ENCODE data around the gene NIT1.
"Not testable (repeated sequence)": the region's sequence is repeated elsewhere in the genome, so short reads cannot be mapped to it uniquely, and the experiment has no call there.

Gene NIT1

DNA sequence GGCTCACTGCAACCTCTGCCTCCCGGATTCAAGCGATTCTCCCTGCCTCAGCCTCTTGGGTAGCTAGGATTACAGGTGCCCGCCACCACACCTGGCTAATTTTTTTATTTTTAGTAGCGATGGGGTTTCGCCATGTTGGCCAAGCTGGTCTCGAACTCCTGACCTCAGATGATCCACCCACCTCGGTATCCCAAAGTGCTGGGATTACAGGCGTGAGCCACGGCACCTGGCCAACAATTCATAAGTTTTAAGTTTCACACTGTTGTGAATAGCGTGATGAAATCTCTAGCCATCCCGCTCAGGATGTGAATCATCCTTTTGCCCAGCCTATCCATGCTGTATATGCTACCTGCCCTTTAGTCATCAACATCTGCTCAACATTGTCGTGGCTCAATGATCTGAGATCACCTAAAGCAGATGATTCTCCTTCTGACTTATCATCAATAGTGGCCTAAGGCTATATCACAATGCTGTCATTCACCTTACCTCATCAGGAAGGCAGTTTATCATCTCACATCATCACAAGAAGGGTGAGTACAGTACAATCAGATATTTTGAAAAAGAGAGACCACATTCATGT, 2.7 kb upstream of the NIT1 start:
- DNase-seq (ENCODE audit: low read depth), result no peak

DNA sequence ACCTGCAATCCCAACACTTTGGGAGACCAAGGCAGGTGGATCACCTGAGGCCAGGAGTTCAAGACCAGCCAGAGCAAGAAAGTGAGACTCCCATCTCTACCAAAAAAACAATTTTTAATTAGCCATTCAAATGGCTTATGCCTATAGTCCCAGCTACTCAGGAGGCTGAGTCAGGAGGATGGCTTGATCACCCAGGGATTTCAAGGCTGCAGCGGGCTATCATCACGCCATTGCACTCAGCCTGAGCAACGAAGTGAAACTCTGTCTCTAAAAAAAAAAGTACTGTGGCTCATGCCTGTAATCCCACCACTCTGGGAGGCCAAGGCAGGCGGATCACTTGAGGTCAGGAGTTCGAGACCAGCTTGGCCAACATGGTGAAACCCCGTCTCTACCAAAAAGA, 1.9 kb upstream of the NIT1 start:
- DNase-seq (ENCODE audit: low read depth), result not testable (repeated sequence)

DNA sequence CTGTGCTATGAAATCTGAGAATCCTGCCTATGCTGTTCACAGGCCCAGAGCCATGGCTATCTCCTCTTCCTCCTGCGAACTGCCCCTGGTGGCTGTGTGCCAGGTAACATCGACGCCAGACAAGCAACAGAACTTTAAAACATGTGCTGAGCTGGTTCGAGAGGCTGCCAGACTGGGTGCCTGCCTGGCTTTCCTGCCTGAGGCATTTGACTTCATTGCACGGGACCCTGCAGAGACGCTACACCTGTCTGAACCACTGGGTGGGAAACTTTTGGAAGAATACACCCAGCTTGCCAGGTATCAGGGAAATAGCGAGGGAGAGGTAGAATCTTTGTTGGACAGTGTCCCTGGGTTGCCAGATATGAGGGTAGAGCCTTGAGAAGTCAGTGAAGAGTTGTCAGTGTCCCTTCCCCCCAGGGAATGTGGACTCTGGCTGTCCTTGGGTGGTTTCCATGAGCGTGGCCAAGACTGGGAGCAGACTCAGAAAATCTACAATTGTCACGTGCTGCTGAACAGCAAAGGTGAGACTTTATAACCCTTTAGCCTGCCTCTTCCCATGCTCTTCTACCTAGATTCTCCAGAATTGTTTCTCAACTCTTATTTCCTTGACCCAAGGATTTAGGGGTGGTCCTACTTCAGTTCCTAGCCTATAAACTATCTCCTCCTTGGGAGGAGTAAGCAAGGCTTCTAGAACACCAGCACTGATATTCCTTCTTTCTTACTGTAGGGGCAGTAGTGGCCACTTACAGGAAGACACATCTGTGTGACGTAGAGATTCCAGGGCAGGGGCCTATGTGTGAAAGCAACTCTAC, 1.4 kb downstream of the NIT1 start:
- peak; percentile 65 for DNase-seq (ENCODE audit: low read depth)

DNA sequence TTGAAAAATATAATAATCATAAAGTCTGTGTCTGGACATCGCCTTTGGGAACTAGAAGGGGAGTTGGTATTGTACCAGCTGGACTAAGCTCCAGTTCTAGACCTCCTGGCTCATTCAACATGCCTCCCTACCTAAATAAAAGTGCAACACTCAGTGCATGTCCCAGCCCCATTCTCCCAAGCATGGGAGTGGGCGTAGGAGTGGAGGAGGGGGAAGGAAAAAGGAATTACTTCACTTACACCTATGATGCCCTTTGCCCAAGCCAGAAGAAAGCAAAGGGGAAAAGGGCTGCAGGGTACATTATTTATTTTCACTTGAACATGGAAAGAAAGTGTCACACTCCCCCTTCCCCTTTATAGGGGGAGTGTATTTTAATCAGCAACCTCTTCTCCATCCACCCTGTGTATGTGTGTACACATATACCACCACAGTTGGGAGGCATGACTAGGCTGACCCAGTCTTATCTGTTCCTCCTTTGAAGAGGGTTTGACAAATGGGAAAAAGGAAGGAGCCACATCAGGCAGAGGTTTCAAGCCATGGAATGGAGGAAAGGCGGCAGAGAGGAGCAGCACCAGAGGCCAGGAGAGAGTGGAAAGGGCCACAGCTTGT, 3.2 kb downstream of the NIT1 start:
- no peak for DNase-seq (ENCODE audit: low read depth)

DNA sequence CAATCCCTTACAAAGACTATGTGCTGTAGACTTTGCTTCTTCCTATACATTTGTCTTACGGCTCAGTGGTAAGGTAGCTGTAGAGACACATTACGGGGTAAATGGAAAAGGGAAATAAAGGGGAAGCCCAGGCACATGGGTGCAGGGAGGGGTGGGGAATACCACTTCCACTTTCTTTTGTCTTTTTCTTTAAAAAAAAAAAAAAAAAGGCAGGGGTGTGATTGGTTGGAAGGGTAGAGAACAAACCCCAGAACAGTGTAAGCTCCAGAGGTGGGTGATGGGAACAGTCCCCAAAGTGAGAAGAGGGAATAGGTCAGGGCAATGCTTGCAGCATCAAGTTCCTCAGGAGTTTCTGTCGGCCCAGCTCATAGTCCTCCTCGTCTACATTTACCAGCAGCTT, 3.9 kb downstream of the NIT1 start:
- DNase-seq (ENCODE audit: low read depth), result no peak

DNA sequence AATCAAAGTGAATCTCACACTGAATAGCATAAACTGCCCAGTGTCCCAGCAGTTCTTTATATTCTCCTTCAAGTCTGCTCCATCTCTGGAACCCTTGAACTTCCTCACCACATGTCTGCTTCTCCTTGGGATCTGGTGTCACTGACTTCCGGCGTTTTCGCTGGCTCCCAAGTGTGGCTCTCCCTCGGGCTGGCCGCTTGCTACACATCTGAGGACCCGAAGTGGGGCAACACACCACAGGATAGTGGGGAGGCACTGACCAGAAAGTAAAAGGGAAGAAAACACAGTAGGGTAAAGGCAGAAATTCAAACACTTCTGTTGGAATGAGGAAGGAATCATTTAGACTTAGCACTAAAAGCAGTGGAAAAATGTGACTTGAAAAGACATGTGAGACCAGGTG, 5.1 kb downstream of the NIT1 start:
- no peak for DNase-seq (ENCODE audit: low read depth)

DNA sequence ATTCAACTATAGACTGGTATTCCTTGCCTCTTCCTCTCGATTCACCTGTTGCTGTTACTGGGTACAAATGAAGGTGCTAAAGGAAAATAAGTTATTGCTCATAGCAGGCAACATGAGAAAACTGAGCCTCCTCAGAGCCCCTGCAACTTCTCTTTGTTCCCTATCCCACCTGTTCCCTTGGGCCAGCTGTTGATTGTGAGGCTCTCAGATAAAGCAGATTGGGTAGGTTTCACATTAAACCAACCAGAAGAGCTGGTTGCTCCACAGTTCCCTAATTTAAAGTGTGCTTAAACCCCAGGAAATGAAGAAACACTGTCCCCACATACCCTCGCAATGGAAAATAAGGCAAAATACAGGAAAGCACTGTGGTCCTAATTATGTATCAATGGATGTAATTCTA, 9.7 kb downstream of the NIT1 start:
- DNase-seq (ENCODE audit: low read depth), result no peak

DNA sequence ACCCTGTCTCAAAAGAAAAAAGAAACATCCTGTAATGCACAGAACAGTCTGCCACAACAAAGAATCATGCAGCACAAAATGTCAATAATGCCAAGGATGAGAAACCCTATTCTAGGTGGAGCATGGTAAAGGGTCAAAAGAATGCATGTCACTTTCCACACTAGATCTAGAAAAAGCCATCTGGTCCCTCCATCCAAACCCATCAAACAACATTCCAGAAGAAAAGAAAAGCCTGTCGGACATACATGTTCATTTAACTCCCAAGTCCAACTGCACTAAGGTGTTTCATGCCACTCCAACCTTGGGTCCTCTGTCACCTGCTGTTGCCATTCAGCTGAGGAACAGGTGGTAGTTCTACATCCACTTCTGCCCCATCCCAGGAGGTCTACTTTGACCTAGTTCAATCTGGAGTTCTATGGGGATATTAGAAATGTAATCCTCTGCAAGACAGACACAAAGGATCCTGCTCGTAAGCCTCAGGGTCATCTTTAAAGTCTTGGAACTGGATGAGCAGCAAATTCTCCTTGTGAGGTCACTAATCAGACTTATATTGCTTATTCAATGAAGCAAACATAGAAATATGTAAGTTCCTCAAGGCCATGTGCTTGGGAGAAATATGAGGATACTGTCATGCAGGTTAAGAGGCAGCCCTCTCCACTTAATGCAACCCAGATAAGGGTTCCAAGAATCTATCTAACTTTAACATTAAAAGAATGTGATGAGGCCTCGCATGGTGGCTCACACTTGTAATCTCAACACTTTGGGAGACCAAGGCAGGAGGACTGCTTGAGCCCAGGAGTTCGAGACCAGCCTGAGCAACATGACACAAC, 10.9 kb downstream of the NIT1 start:
- no peak for DNase-seq (ENCODE audit: low read depth)

DNA sequence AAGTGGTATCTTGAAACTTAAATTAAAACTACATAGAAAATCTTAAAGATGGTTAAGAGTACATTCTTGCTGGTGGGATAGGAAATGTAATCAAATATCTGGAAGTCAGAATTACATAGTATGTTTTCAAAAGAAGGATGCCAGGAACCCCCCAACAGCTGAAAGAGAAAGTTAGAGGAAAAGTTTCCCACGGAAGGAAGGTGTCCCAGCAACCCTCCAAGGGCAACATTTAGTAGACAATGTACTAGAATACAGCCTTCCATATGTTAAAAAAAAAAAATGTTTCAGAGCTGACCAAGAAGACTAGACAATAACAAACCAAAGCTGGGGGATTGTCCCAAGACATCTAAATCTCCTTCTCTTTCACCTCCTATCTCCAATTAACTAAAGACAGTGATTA, 12.4 kb downstream of the NIT1 start:
- no peak for DNase-seq (ENCODE audit: low read depth)

DNA sequence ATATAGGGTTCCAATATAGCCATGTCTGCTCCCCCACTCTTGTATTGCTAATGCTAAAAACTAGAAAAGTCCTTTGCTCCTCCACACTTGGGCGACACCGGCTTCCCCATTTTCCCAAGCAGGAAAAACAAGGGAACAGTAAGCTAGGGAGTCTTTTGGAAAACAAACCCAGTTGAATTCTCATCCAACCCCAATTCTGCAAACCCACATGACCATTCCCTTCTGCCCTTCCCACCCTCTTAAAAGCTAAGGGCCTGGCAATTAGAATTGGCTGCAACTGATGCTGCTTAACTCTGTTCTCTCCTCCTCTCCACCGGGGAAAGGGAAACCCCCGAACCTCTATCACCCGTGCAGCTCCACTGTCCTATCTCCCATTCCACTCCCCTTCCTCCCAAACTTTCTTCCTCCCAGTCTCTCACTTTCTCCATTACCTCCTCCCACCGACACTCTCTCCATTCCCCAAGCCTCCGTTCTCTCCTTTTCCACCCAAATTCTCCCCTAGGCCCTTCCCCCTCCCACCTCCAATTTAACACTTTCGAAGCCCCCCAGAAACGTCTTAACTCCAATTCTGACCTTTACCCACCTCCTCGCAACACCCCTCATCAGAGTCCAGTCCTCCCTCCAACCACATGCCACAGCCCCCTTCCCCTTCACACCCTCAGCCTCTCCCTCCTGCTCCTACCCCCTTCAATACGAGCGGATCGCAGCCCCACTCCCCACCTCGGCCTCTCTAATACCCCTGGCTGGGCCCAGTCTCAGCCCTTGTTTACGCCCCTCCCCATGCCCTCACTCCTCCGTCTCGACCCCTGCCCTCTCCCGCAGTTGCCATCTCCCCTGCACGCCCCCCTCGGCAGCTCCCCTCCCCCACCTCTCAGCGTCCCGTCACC, 13.9 kb downstream of the NIT1 start:
- no peak for DNase-seq (ENCODE audit: low read depth)

DNA sequence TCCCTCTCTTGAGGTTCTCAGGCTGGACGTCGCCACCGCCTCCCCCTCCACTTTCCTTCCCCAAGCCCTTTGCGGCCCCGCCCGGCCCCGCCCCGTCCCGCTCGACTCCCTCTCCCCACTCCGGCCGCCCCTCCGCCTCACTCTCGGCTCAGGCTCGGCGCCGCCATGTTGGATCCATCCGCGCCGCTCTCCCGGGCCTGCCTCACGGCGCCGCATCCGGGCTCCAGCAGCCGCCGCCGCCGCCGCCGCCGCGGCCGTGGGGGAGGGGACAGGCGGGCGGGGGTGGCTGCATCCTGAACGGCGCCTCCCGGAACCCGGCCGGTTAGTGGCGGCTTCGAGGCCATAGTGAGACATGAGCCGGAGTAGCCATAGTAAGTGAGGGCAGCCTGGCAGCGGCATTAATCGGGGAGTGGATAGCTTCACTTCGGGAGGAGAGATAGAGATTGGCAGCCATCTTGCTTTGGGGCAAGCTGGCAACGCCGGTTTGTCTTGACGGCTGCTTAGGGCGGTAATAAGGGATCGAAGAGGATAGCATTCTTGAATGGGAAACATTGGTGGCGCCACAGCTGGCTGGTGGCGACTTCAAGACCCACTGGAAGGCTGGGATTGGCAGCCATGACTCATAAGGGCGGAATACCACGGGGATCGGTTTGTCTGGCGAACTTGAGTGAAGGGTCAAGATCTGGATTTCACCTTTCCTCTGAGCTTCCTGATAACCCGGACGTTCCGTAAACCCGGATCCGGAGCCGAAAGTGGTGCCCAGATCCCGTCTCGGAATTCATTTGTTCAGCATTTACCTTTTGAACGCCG, 14.7 kb downstream of the NIT1 start, which contains the start of gene DEDD:
TSS of gene DEDD (minus strand) at position 258 of the 810 bp plus-strand sequence. CDS start 8,205 bp downstream, outside the sequence.
- peak; percentile 88 for DNase-seq (ENCODE audit: low read depth)

DNA sequence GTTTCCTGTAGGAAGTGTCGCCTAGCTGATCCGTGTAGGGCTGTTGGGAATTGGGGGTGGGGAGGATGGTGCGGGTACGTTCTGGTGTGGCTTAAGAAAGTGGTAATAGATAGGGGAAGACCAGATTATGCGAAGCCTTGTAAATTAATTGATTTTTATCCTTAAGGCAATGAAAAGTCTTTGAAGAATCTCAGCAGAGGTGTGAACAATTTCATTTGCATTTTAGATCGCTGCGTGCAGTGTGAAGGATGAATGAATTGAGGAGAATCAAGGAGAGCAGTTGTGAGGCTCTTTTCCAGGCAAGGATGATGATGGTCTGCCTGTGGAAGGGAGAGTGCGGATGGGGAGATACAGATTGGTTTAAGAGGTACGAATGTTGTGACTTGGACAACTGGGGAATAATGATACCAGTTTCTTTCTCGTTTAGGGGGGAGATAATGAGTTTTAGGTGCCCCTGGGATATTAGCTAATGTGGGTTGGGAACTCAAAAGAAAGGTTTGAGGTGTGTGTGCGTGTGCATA, 15.4 kb downstream of the NIT1 start:
- no peak for DNase-seq (ENCODE audit: low read depth)

DNA sequence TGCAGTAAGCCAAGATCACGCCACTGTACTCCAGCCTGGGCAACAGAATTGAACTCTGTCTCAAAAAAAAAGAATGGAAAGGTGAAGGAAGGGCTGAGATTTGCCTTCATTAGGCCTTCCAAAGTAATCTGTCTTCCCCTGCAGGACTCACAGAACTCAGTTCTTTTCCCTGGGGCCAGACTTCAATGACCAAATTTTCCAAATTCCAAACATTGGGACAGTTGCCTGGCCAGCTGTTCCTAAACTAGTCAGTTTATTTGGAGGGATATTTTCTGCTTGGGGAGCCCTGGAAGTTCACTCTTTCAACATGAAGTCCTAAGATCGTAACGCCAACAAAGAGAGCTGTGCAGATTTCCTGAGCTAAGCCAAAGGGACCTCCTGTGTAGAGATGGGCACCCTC, 20.0 kb downstream of the NIT1 start:
- DNase-seq (ENCODE audit: low read depth), result no peak

DNA sequence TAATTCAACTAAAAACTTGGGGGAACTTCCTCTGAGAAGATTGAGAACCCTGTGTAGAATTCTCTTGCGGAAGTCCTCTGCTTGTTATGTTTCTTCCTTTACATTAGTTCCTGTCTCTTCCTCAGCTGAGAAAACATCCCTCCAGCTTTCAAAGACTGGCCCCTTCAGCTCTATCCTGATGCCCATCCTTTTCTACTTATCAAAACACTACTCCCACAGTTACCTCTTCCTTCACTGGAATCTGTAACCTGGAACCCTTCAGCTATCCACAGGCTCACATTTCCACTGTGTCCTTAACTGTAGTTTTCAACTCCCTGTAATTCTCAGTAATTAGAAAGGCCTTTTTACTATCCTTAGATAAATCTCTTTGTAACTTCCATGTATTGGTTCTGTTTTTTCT, 20.5 kb downstream of the NIT1 start:
- DNase-seq (ENCODE audit: low read depth), result no peak

DNA sequence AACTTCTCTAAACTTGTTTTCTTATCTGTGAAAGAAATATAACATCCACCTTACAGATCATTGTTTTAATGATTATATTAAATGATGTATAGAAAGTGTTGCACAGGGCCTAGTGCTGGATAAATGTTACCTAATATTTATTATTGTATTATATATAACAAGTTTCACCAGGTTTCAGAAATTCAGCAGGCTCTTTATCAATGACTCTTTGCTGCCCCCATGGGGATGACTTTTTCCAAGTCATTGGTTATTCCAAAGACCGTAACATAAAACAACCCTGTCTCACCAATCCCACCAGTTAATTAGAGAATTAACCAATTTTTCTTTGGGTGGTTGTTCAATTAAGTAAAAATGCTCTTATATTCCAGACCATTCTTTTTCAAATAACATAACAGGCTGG, 21.9 kb downstream of the NIT1 start:
- no peak for DNase-seq (ENCODE audit: low read depth)

DNA sequence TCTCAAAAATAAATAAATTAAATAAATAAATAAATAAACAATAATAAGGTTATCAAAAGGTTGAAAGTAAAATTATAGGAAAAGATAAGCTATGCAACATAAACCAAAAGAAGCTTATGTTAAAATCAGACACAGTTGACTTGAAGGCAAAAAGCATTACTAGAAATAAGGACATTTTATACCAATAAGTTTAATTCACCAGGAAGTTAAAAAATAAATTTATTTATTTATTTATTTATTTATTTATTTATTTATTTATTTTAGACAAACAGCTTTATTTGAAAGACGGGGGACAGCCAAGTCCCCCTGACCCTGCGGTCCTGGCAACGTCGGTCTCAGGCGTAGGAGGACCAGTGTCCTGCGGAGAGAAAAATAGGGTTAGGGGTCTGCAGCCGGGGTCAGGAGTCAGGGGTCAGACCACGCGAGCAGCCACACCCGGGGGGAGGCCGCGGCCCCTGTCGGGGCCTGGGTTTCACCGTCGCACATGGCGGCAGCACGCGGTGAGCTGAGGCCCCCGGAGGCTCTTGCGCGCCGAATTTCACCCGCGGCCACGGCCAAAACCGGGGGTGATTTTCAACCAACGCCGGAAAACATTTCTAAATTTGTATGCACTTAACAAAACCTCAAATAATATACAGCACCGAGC, 23.0 kb downstream of the NIT1 start:
- DNase-seq (ENCODE audit: low read depth), result no peak

DNA sequence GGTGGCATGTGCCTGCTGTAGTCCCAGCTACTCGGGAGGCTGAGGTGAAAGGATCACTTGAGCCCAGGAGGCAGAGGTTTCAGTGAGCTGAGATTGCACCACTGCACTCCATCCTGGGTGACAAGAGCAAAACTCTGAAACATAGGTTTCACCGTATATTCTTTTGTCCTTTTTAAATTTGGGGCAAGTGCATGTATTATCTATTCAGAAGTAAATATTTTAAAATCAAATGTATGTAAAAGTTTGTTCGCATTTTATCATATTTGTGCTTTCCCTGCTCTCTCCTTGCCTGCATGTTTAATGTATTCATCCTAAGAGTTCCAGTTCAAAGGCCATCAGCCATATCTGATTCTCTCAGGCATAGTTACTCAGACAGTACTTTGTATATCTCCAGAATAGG, 27.9 kb downstream of the NIT1 start:
- no peak for DNase-seq (ENCODE audit: low read depth)

DNA sequence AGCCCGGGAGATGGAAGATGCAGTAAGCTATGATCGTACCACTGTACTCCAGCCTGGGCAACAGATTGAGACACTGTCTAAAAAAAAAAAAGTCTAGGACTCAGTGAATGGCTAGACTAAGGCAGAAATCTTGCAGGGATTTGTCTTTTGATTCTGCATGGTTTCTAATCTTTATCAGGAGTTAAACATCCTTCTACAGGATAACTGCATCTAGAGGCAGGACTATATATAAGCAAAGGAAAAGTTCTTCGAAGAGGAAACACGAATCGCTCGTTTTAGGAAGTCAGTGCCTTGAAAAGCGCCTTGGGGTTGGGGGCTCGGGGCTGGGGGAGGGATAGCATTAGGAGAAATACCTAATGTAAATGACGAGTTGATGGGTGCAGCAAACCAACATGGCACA, 35.3 kb downstream of the NIT1 start:
- DNase-seq (ENCODE audit: low read depth), result no peak

DNA sequence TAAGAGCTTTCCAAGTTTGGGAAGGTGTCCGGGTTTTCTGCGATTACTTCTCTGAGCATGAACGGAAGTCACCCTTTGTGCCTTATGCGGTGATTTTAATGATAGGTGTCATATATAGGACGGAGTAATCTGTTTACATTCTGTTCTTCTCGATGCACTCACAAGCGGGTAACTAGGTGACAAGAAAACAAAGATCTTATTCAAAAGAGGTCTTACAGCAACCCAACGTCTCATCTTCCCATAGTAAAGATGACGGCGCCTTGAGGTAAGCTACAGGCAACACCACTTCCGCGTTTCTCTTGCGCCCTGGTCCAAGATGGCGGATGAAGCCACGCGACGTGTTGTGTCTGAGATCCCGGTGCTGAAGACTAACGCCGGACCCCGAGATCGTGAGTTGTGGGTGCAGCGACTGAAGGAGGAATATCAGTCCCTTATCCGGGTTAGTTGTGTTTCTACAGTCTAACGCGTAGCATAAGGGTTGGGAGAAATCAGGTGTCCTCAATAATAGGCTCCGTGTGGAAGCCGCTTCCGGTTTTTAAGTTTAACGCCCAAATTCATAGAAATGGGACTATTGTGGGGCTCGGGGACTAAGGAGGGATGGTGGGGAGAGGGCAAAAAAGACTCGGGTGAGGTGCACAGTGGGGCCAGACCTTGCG, 35.9 kb downstream of the NIT1 start, which contains the start of gene UFC1:
TSS of gene UFC1 (plus strand) at position 297 of the 656 bp plus-strand sequence. CDS start at position 317, 20 bp downstream.
- DNase-seq (ENCODE audit: low read depth), result peak; percentile 70

All from stimulated activated CD4-positive, alpha-beta T cell treated with anti-CD3 and anti-CD28 coated beads, Interleukin-2, amount 100 ng/mL, for 4 hours (primary cell).